ENCODE data around the gene F2RL3. TPM values are rescaled to one million over a fixed set of nuclear protein-coding genes. Genes with fewer than 3 reads are reported as not detected.
A peak's percentile ranks its signal among the peaks of the same experiment; 100 is the strongest.
"Not testable (repeated sequence)": the region's sequence is repeated elsewhere in the genome, so short reads cannot be mapped to it uniquely, and the experiment has no call there.

The F2RL3 gene
- total and polyA plus RNA-seq, 3 experiments from 2014 or later: not detected

DNA sequence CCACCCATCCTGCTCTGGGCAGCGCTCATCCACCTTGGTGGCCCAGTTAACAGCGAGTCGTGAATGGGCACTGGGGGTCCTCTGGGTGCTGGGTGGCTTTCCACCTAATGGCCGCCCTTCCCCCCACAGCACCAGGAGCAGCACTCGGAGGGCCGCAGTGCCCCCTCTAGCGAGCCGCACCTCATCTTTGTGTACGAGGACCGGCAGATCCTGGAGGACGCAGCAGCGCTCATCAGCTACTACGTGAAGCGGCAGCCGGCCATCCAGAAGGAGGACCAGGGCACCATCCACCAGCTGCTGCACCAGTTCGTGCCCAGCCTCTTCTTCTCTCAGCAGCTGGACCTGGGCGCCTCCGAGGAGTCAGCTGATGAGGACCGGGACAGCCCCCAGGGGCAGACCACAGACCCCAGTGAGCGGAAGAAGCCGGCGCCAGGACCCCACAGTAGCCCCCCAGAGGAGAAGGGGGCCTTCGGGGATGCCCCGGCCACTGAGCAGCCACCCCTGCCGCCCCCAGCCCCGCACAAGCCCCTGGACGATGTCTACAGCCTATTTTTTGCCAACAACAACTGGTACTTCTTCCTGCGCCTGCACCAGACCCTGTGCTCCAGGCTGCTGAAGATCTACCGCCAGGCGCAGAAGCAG is 19.3 kb upstream of the F2RL3 start:
- peaks cover 8 to 10% (median 9%) of the 10 kb centered on the region in 3 donors for H3K4me1 Mint-ChIP-seq
- peaks cover 4 to 80% (median 11%) of the 10 kb centered on the region in 3 donors for H3K36me3 Mint-ChIP-seq
- Histone ChIP-seq H3K4me3 (ENCODE audit: low read length) (no peak overlapping the region), H3K36me3 (ENCODE audit: insufficient read depth, low read length) (peaks cover 7% of the 10 kb centered on the region), H3K27me3 (ENCODE audit: insufficient read depth, low read length, poor library complexity, severe bottlenecking) (no peaks in the 10 kb centered on the region), H3K27ac (ENCODE audit: low read depth, low read length) (no peak overlapping the region), H3K9me3 (ENCODE audit: low read length) (no peaks in the 10 kb centered on the region), H3K4me1 (ENCODE audit: insufficient read depth, low read length) (no peaks in the 10 kb centered on the region)
- no peak for DNase-seq
- CTCF ChIA-PET: no interaction called here
- H3K27me3 Mint-ChIP-seq: no peaks in the 10 kb centered on the region
- no peak overlapping the region for H3K4me3 Mint-ChIP-seq
- no peaks in the 10 kb centered on the region for H3K9me3 Mint-ChIP-seq
- POLR2A ChIA-PET: interaction anchor here (0.6 kb wide), 1 partner anchor 53 kb away, joined by 3 read pairs; no protein-coding TSS in a partner anchor
- H3K27ac Mint-ChIP-seq: peak overlapping the region in 1 of 8 donors; percentile 38

DNA sequence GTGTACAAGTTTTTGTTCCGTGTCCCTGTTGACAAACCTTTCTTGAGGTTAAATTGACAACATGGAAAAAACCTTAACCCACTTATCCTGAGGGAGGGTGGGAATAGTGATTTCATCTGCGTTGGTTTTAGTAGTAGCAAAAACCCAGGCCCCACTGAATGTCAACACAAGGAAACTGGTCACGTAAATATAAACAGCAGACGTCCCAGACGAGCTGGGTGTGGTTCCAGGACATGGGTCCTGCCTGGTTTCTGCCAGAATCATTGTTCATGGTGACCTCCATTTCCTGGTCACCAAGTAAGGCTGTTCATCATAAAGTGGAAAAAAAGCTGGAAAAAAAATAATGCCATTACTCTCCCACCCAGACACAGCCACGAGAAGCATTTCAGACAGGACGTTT is 16.9 kb upstream of the F2RL3 start:
- DNase-seq: no peak
- Mint-ChIP-seq H3K27me3 (no peaks in the 10 kb centered on the region), H3K36me3 (peaks cover 9 to 79% (median 13%) of the 10 kb centered on the region in 3 donors), H3K4me3 (no peak overlapping the region), H3K27ac (peak overlapping the region in 2 of 8 donors; percentile 37 to 38), H3K9me3 (no peaks in the 10 kb centered on the region), H3K4me1 (peaks cover 13 to 15% (median 14%) of the 10 kb centered on the region in 3 donors)
- Histone ChIP-seq H3K27me3 (ENCODE audit: insufficient read depth, low read length, poor library complexity, severe bottlenecking) (no peaks in the 10 kb centered on the region), H3K4me3 (ENCODE audit: low read length) (no peak overlapping the region), H3K36me3 (ENCODE audit: insufficient read depth, low read length) (peaks cover 15% of the 10 kb centered on the region), H3K27ac (ENCODE audit: low read depth, low read length) (no peak overlapping the region), H3K9me3 (ENCODE audit: low read length) (no peaks in the 10 kb centered on the region), H3K4me1 (ENCODE audit: insufficient read depth, low read length) (no peaks in the 10 kb centered on the region)
- ChIA-PET POLR2A (no interaction called here), CTCF (no interaction called here)

DNA sequence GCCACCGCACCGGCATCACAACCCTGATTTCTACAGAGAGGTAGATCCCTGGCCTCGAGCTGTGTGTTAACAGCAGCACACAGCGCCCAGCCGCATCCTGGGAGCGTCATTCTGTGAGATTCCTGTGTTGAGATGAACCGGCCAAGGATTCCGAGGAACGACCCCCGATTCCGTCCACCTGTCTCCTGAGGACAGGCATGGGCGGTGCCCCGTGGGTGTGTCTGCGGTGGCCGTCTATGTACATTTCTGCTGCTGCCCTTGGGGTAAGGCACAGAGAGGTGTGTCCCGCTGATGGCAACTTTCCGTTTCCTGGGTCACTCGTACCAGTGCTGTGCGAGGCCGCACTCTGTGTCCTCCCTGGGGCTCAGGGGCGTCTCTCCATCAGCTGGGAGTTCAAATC is 16.1 kb upstream of the F2RL3 start:
- H3K4me3 Mint-ChIP-seq: no peak overlapping the region

DNA sequence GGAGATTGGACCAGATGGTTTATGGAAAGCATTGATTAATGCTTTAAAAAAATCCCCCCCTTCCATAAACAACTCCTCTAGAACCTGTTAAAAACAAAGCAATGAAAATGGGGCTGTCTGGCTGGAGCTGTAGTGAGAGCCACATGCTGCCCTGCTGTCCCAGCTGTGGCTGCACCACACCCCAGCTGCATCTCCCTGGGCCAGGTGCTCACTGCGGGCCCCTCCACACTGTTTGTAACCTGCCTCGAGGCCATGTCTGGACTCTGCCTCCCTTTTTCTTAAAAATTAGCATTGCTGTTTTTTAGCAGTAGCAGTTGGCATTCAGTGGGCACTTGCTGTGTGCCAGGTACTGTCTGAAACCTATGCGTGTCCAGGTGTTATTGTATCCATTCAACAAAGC is 15.2 kb upstream of the F2RL3 start:
- Histone ChIP-seq H3K4me1 (ENCODE audit: insufficient read depth, low read length) (no peaks in the 10 kb centered on the region), H3K4me3 (ENCODE audit: low read length) (no peak overlapping the region), H3K27me3 (ENCODE audit: insufficient read depth, low read length, poor library complexity, severe bottlenecking) (no peaks in the 10 kb centered on the region), H3K36me3 (ENCODE audit: insufficient read depth, low read length) (peaks cover 17% of the 10 kb centered on the region), H3K27ac (ENCODE audit: low read depth, low read length) (no peak overlapping the region), H3K9me3 (ENCODE audit: low read length) (no peaks in the 10 kb centered on the region)
- no peaks in the 10 kb centered on the region for H3K27me3 Mint-ChIP-seq
- CTCF ChIA-PET: no interaction called here
- H3K27ac Mint-ChIP-seq: peak overlapping the region in 7 of 8 donors; percentile 68 to 96 (median 88)
- H3K9me3 Mint-ChIP-seq: no peaks in the 10 kb centered on the region
- POLR2A ChIA-PET: no interaction called here
- H3K4me3 Mint-ChIP-seq: no peak overlapping the region
- peaks cover 14 to 79% (median 15%) of the 10 kb centered on the region in 3 donors for H3K36me3 Mint-ChIP-seq
- peaks cover 13 to 15% (median 14%) of the 10 kb centered on the region in 3 donors for H3K4me1 Mint-ChIP-seq
- no peak for DNase-seq

More for the DNA sequence above, 16.1 kb upstream of the F2RL3 start:
- H3K9me3 Mint-ChIP-seq: no peaks in the 10 kb centered on the region
- H3K27me3 ChIP-seq (ENCODE audit: insufficient read depth, low read length, poor library complexity, severe bottlenecking): no peaks in the 10 kb centered on the region
- peaks cover 12 to 80% (median 14%) of the 10 kb centered on the region in 3 donors for H3K36me3 Mint-ChIP-seq
- no peaks in the 10 kb centered on the region for H3K9me3 ChIP-seq (ENCODE audit: low read length)
- peaks cover 13 to 15% (median 14%) of the 10 kb centered on the region in 3 donors for H3K4me1 Mint-ChIP-seq
- no peak for DNase-seq
- no peak overlapping the region for H3K27ac ChIP-seq (ENCODE audit: low read depth, low read length)
- ChIA-PET POLR2A (no interaction called here), CTCF (no interaction called here)
- H3K4me1 ChIP-seq (ENCODE audit: insufficient read depth, low read length): no peaks in the 10 kb centered on the region
- H3K36me3 ChIP-seq (ENCODE audit: insufficient read depth, low read length): peaks cover 17% of the 10 kb centered on the region
- no peaks in the 10 kb centered on the region for H3K27me3 Mint-ChIP-seq
- peak overlapping the region in 1 of 8 donors; percentile 78 for H3K27ac Mint-ChIP-seq
- H3K4me3 ChIP-seq (ENCODE audit: low read length): no peak overlapping the region

DNA sequence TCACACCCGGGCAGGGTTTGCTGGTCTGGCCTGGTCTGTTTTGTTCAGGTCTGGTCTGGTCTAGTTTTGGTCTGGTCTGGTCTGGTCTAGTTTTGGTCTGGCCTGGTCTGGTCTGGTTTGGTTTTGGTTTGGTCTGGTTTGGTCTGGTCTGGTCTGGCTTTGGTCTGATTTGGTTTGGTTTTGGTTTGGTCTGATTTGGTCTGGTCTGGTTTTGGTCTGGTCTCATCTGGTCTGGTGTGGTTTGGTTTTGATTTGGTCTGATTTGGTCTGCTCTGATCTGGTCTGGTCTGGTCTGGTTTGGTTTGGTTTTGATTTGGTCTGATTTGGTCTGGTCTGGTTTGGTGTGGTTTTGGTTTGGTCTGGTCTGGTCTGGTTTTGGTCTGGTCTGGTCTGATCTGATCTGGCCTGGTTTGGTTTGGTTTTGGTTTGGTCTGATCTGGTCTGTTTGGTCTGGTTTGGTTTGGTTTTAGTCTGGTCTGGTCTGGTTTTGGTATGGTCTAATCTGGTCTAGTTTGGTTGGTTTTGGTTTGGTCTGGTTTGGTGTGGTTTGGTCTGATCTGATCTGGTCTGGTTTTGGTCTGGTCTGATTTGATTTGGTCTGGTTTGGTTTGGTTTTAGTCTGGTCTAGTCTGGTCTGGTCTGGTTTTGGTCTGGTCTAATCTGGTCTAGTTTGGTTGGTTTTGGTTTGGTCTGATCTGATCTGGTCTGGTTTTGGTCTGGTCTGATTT is 14.4 kb upstream of the F2RL3 start:
- CTCF ChIA-PET: no interaction called here
- H3K27ac ChIP-seq (ENCODE audit: low read depth, low read length): no peak overlapping the region
- Mint-ChIP-seq H3K4me3 (peak overlapping the region in 1 of 7 donors; percentile 74), H3K4me1 (peaks cover 13 to 15% (median 14%) of the 10 kb centered on the region in 3 donors), H3K36me3 (peaks cover 14 to 79% (median 15%) of the 10 kb centered on the region in 3 donors), H3K27ac (peak overlapping the region; percentile 73 to 97 (median 90)), H3K27me3 (no peaks in the 10 kb centered on the region), H3K9me3 (no peaks in the 10 kb centered on the region)
- H3K36me3 ChIP-seq (ENCODE audit: insufficient read depth, low read length): peaks cover 21% of the 10 kb centered on the region
- H3K4me1 ChIP-seq (ENCODE audit: insufficient read depth, low read length): no peaks in the 10 kb centered on the region
- POLR2A ChIA-PET: no interaction called here
- H3K27me3 ChIP-seq (ENCODE audit: insufficient read depth, low read length, poor library complexity, severe bottlenecking): no peaks in the 10 kb centered on the region
- DNase-seq: no peak
- no peaks in the 10 kb centered on the region for H3K9me3 ChIP-seq (ENCODE audit: low read length)
- H3K4me3 ChIP-seq (ENCODE audit: low read length): no peak overlapping the region

DNA sequence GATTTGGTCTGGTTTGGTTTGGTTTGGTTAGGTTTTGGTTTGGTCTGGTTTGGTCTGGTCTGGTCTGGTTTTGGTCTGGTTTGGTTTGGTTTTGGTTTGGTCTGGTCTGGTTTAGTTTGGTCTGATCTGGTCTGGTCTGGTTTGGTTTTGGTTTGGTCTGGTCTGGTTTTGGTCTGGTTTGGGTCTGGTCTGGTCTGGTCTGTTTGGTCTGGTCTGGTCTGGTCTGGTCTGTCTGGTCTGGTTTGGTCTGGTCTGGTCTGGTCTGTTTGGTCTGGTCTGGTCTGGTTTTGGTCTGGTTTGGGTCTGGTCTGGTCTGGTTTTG is 13.9 kb upstream of the F2RL3 start:
- H3K9me3 Mint-ChIP-seq; H3K4me1 ChIP-seq (ENCODE audit: insufficient read depth, low read length); H3K27me3 ChIP-seq (ENCODE audit: insufficient read depth, low read length, poor library complexity, severe bottlenecking); DNase-seq; POLR2A ChIA-PET; H3K9me3 ChIP-seq (ENCODE audit: low read length); H3K27me3 Mint-ChIP-seq; H3K27ac ChIP-seq (ENCODE audit: low read depth, low read length); CTCF ChIA-PET; H3K4me3 ChIP-seq (ENCODE audit: low read length): not testable (repeated sequence)
- peak overlapping the region; percentile 73 to 97 (median 90) for H3K27ac Mint-ChIP-seq
- peaks cover 21% of the 10 kb centered on the region for H3K36me3 ChIP-seq (ENCODE audit: insufficient read depth, low read length)
- peak overlapping the region in 1 of 7 donors; percentile 74 for H3K4me3 Mint-ChIP-seq
- H3K4me1 Mint-ChIP-seq: peaks cover 13 to 15% (median 14%) of the 10 kb centered on the region in 3 donors
- H3K36me3 Mint-ChIP-seq: peaks cover 14 to 80% (median 15%) of the 10 kb centered on the region in 3 donors

DNA sequence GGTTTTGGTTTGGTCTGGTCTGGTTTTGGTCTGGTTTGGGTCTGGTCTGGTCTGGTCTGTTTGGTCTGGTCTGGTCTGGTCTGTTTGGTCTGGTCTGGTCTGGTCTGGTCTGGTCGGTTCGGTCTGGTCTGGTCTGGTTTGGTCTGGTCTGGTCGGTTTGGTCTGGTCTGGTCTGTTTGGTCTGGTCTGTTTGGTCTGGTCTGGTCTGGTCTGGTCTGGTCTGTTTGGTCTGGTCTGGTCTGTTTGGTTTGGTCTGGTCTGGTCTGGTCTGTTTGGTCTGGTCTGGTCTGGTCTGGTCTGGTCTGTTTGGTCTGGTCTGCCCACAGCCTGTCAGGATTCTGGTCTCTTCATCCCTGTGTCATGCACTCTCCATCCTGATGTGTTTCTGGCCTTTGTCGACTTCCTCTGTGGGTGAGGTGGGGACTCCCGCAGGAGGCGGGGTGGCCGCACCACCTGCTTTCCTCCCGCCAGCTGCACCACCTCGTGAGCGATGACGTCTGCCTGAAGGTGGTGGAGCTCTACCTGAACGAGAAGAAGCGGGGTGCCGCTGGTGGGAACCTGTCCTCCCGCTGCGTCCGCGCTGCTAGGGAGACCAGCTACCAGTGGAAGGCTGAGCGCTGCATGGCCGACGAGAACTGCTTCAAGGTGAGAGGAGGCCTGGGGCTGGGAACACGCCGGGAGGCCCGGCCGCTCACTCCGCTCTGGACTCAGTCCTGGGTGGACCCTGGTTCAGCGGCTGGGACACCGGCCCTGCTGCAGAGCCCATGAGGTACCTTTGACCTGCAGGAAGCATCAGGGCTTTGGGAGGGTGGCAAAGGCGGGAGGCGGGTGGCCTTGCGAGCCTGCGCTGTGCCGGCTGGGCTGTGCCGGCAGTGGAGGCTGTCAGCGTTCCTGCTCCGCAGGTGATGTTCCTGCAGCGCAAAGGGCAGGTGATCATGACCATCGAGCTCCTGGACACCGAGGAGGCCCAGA is 12.9 kb upstream of the F2RL3 start:
- H3K4me1 ChIP-seq (ENCODE audit: insufficient read depth, low read length): no peaks in the 10 kb centered on the region
- peaks cover 13 to 15% (median 14%) of the 10 kb centered on the region in 3 donors for H3K4me1 Mint-ChIP-seq
- H3K4me3 Mint-ChIP-seq: no peak overlapping the region
- peaks cover 21% of the 10 kb centered on the region for H3K36me3 ChIP-seq (ENCODE audit: insufficient read depth, low read length)
- CTCF ChIA-PET: no interaction called here
- no peak overlapping the region for H3K27ac ChIP-seq (ENCODE audit: low read depth, low read length)
- no peaks in the 10 kb centered on the region for H3K9me3 ChIP-seq (ENCODE audit: low read length)
- H3K27me3 Mint-ChIP-seq: no peaks in the 10 kb centered on the region
- peaks cover 0 to 5% (median 0%) of the 10 kb centered on the region in 5 donors for H3K9me3 Mint-ChIP-seq
- H3K27me3 ChIP-seq (ENCODE audit: insufficient read depth, low read length, poor library complexity, severe bottlenecking): no peaks in the 10 kb centered on the region
- POLR2A ChIA-PET: no interaction called here
- no peak for DNase-seq
- peaks cover 16 to 82% (median 21%) of the 10 kb centered on the region in 3 donors for H3K36me3 Mint-ChIP-seq
- H3K27ac Mint-ChIP-seq: peak overlapping the region in 4 of 8 donors; percentile 27 to 58 (median 48)
- no peak overlapping the region for H3K4me3 ChIP-seq (ENCODE audit: low read length)
